Ramos (cell line): ENCODE measurements around the gene NRDE2.

Experiments used
- in situ Hi-C: fragments of 300-500 bp; cut with MboI; formaldehyde crosslinking; loops from one replicate; pipeline ENCODE4 v1.14.3; 2022; ENCODE audit warnings: low sequenced_read_pairs; ENCODE audit not compliant: unreplicated experiment

The NRDE2 gene

GRCh38 chr14:90229942-90230341 lies 101.8 kb downstream of the NRDE2 start:
- in situ Hi-C loops = loop anchor here (10.0 kb wide), 1 partner anchor 295 kb away; no protein-coding TSS in a partner anchor

- in situ Hi-C loops = no loop called here
Observed at GRCh38 chr14:90228478-90228877, 103.3 kb downstream of the NRDE2 start.
